ENCODE results near the gene CDK16. TPM values are rescaled to one million over a fixed set of nuclear protein-coding genes. Genes with fewer than 3 reads are reported as not detected.

The CDK16 gene
- total RNA-seq, 1 donor from 2014 or later: 54.8 TPM

DNA sequence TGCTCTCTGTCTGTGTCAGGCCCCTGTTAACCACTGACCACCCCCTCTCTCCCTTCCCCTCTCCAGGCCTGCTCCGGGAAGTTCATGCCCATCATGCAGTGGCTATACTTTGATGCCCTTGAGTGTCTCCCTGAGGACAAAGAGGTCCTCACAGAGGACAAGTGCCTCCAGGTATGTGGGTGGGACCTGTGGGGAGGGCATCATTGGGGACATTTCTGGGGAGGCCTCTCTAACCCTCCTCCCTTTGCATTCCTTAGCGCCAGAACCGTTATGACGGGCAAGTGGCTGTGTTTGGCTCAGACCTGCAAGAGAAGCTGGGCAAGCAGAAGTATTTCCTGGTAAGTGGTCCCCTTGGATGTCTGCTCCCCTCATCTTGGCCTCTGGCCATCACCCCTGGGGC, 15.6 kb upstream of the CDK16 start:
- TF ChIP-seq, protein P1, sequence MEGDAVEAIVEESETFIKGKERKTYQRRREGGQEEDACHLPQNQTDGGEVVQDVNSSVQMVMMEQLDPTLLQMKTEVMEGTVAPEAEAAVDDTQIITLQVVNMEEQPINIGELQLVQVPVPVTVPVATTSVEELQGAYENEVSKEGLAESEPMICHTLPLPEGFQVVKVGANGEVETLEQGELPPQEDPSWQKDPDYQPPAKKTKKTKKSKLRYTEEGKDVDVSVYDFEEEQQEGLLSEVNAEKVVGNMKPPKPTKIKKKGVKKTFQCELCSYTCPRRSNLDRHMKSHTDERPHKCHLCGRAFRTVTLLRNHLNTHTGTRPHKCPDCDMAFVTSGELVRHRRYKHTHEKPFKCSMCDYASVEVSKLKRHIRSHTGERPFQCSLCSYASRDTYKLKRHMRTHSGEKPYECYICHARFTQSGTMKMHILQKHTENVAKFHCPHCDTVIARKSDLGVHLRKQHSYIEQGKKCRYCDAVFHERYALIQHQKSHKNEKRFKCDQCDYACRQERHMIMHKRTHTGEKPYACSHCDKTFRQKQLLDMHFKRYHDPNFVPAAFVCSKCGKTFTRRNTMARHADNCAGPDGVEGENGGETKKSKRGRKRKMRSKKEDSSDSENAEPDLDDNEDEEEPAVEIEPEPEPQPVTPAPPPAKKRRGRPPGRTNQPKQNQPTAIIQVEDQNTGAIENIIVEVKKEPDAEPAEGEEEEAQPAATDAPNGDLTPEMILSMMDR (IDR thresholded peaks at IDR 0.05; ENCODE audit: insufficient read depth, low read length, severe bottlenecking): no peak
- no peaks in the 10 kb centered on the region for H3K27me3 ChIP-seq (ENCODE audit: control insufficient read depth, insufficient read depth, low read length)
- no peak for DNase-seq (ENCODE audit: low read depth)
- no peak overlapping the region for H3K4me3 ChIP-seq (ENCODE audit: low read depth, low read length)
- no peak for FAIRE-seq
- peaks cover 35% of the 10 kb centered on the region for H3K36me3 ChIP-seq (ENCODE audit: control insufficient read depth, insufficient read depth, low read length)

DNA sequence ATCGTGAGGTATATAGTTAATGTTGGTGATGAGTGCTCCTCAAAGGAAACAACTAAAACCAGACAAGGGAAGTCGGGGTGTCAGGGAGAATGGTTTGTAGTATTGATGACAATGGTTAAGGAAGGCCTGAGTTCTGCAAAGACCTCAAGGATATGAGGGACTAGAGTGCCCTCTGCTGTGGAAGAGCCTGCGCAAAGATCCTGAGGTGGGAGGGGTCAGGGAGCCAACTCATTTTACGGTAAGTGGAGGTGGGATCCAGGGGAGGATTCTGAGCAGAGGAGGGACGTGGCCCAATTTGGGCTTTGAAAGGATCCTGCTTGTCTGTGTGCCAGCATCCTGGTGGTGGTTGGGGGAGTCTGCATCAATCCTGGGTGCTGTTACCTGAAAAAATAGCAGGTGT, 13.5 kb upstream of the CDK16 start:
- TF ChIP-seq, protein P1 (IDR thresholded peaks at IDR 0.05; ENCODE audit: insufficient read depth, low read length, severe bottlenecking): no peak
- Histone ChIP-seq H3K36me3 (ENCODE audit: control insufficient read depth, insufficient read depth, low read length) (peaks cover 41% of the 10 kb centered on the region), H3K4me3 (ENCODE audit: low read depth, low read length) (no peak overlapping the region), H3K27me3 (ENCODE audit: control insufficient read depth, insufficient read depth, low read length) (no peaks in the 10 kb centered on the region)
- no peak for DNase-seq (ENCODE audit: low read depth)
- FAIRE-seq: no peak

DNA sequence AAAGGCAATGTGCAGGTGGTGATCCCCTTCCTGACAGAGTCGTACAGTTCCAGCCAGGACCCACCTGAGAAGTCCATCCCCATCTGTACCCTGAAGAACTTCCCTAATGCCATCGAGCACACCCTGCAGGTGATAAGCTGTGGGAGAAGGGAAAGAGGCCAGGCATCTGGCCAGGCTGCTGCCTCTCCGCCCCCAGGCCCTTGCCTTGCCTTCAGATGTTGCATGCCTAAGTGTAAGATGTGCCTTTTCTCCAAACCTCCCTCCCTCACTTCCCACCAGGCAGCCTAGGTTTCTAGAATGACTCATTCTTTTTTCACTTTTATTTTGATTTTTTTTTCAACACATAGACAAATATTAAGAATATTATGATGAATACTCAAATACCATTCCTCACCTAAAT, 12.2 kb upstream of the CDK16 start:
- FAIRE-seq (no peak), DNase-seq (ENCODE audit: low read depth) (no peak)
- no peak overlapping the region for H3K4me3 ChIP-seq (ENCODE audit: low read depth, low read length)
- H3K36me3 ChIP-seq (ENCODE audit: control insufficient read depth, insufficient read depth, low read length): peaks cover 36% of the 10 kb centered on the region
- no peaks in the 10 kb centered on the region for H3K27me3 ChIP-seq (ENCODE audit: control insufficient read depth, insufficient read depth, low read length)
- TF ChIP-seq, protein P1 (IDR thresholded peaks at IDR 0.05; ENCODE audit: insufficient read depth, low read length, severe bottlenecking): no peak

DNA sequence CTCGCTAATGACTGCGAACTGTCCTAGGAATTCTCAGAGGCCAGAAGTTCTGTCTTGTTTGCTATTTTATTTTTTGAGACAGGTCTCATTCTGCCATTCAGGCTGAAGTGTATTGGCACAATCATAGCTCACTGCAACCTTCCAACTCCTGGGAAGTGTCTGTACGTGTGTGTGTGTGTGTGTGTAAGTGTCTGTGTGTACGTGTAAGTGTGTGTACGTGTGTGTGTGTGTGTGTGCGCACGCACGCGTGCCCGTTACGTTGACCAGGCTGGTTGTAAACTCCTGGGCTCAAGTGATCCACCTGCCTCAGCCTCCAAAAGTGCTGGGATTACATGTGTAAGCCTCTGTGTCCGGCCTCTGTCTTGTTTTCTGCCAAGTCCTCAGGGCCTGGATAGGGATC, 10.4 kb upstream of the CDK16 start:
- Histone ChIP-seq H3K36me3 (ENCODE audit: control insufficient read depth, insufficient read depth, low read length) (peaks cover 30% of the 10 kb centered on the region), H3K27me3 (ENCODE audit: control insufficient read depth, insufficient read depth, low read length) (no peaks in the 10 kb centered on the region), H3K4me3 (ENCODE audit: low read depth, low read length) (no peak overlapping the region)
- TF ChIP-seq, protein P1 (IDR thresholded peaks at IDR 0.05; ENCODE audit: insufficient read depth, low read length, severe bottlenecking): no peak
- FAIRE-seq (no peak), DNase-seq (ENCODE audit: low read depth) (no peak)

DNA sequence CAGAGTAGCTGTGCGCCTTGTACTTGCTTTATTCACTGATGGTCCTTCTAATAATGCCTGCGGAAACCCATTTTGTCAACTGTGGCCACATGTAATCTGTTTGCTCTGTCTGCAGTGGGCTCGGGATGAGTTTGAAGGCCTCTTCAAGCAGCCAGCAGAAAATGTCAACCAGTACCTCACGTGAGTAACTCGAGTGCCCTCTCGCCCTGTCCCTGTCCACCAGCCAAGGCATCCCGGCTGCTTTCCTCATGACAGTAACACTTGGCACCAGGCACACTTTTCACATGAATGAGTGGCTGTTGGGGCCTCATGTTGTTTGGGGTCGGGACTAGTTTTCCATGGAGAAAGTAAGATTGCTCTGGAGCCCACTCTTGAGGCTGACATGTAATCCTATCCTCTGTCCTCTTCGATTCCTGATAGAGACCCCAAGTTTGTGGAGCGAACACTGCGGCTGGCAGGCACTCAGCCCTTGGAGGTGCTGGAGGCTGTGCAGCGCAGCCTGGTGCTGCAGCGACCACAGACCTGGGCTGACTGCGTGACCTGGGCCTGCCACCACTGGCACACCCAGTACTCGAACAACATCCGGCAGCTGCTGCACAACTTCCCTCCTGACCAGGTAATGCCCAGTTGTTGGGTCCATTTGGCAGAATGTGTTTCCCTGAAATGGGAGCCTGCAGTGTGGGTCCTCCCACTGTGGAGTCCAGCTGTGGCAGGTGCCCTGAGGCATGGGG, 8.8 kb upstream of the CDK16 start:
- no peak for DNase-seq (ENCODE audit: low read depth)
- H3K27me3 ChIP-seq (ENCODE audit: control insufficient read depth, insufficient read depth, low read length): no peaks in the 10 kb centered on the region
- TF ChIP-seq, protein P1 (IDR thresholded peaks at IDR 0.05; ENCODE audit: insufficient read depth, low read length, severe bottlenecking): no peak
- peaks cover 22% of the 10 kb centered on the region for H3K36me3 ChIP-seq (ENCODE audit: control insufficient read depth, insufficient read depth, low read length)
- no peak overlapping the region for H3K4me3 ChIP-seq (ENCODE audit: low read depth, low read length)
- no peak for FAIRE-seq

Measured in bronchial epithelial cell (primary cell).